ENCODE measurements around the gene CNNM4.

- TF ChIP-seq CTCF (IDR thresholded peaks at IDR 0.05 in 8 of 11, conservative IDR thresholded peaks at IDR 0.05 in 3 of 11) (no peak), POLR2AphosphoS5 (IDR thresholded peaks at IDR 0.05) (peak in 1 of 3 donors; percentile 6), POLR2A (IDR thresholded peaks at IDR 0.05) (no peak)
Observed at GRCh38 chr2:96847586-96847985, 86.9 kb downstream of the CNNM4 start.
